ENCODE data around the gene MAIP1.

MAIP1 gene

DNA sequence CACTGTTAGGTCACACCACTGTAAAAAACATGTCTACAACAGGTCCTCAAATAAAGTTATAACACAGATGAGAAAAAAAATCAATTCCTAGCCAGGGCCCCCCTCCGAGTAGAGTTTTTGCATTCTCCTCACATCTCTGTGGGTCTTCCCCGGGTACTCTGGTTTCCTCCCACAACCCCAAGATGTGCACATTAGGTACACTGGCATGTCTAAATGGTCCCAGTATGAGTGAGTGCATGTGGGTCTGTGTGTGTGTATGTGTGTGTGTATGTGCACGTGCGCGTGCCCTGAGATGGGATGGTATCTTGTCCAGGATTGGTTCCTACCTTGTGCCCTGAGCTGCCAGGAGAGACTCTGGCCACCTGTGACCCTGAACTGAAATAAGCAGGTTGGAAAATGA, 5.0 kb upstream of the MAIP1 start:
- DNase-seq = no peak

DNA sequence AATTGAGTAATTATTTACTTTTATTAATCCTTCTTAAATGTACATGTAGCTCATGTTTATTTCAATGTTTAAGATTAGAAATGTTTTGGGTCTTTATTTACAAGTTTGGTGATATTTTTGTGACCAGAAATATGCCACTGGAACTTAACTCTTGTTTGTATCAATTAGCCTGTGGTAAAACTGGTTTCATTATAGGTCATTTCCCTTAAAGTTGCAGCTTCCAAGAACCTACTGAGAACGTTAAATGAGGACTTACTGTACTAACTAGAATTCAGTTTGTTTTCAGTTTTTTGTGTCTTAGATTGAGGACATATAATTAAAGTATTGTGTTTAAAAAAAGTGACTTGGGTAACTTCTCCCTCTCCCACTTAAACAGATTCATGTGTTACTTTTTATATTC, 4.4 kb upstream of the MAIP1 start:
- DNase-seq = no peak

DNA sequence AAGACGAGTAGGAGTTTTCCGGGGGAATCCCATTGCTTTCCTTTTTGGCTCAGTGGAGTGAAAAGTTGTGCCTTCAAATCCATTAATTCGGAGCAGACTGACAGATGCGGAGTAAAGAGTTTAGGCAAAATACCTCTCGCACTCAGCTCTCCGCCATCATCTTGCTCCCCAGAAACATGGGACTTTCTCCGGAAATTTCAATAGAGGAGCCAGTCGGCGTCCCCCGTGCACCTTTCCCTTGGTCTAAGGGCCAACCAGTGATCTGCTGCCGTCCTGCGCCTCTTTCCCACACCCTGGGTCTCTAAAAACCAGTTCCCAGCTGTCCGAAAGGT, 409 bp upstream of the MAIP1 start:
- DNase-seq = no peak

DNA sequence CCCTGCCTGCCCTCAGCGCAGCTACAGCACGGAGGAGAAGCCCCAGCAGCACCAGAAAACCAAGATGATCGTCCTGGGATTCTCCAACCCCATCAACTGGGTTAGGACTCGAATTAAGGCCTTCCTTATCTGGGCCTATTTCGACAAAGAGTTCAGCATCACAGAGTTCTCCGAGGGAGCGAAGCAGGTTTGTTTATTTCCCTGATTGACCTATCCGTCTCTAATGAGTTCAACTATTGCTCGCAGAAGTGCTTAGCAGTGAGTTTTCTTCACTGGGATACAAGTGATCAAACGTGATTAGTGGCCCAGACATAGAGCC, 639 bp downstream of the MAIP1 start:
- DNase-seq = no peak

DNA sequence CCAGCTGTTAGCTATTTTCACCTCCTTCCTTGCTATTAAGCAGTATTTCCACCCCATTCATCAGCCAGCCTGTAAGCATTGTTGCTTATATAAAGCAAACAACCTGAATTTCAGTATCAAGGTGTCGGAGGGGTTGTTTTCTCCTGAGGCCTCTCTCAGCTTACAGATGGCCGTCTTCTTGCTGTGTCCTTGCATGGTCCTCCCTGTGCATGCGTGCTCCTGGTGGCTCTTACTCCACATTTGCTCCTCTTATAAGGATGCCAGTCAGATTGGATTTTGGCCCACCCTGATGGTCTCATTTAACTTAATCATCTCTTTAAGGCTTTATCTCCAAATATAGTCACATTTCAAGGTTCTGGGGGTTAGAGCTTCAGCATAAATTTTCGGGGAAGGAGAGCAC, 2.6 kb downstream of the MAIP1 start:
- no peak for DNase-seq

DNA sequence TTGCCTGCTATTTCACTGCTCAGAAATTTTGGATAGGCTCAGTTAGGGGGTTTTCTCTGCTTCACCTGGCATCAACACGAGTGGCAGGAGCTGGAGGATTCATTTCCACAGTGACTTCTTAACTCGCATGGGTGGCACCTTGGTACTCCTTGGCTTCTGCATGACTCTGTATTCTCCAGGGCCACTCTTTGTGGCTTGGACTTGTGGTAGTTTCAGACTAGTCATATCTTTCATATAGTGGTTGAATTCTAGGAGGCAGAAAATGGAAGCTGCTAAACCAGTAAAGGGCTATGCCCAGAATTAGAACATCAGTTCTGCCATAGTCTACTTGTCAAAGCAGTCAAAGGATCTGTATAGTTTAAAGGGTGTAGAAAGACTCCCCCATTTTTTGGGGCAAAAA, 6.8 kb downstream of the MAIP1 start:
- DNase-seq = no peak

DNA sequence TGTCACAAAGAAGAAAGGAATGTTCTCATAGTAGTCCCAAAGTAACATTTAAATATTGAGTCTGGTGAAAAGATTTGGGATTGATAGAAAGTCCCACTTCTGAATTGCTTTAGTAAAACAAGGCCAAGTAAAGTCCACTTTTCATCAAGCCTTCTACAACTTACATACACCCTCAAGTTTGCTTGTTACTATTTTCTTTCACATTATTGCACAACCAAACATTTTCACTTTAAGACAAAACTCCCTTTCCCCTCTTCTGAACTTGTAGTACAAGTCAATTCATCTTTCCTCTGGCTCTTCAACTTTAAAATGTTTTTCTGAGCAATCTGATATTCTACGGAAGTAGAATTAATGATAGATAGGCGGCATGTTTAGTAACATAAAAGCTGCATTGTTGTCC, 11.0 kb downstream of the MAIP1 start:
- DNase-seq = no peak

DNA sequence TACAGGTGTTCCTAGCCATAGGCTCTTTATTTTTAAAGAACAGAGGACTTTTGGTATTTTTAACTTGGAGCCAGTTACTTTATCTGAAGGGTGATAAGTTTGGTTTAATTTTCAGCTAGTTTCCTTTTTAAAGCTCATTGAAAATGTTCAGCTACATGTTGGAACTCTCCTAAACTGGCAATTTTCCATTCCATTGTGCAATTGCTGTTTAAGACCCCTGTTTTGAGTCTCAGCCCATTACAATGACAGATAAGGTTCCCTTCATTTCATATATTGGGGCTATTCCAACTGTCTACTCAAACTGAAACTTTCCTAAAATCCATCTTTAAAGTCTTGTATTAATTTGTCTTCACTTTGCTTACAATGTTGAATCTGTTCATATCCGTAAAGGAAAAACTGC, 11.6 kb downstream of the MAIP1 start:
- DNase-seq = no peak

DNA sequence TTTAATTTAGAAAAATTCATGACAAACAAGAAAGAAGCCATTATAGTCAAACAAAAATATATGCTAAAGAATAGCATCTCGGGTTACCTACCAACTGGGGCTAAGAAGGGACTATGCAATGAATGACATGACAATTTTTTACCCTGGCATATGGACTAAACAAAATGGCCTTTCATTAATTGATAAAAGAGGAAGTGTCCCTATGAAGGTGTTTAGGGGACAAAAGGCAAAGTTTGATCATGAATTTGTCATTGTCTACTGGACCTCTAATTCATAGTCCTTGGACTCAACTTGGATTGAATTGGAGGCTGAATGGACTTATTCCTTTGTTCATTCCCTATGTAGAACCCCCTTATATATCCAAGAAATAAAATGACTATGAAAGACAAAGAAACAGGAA, 12.7 kb downstream of the MAIP1 start:
- DNase-seq = no peak

DNA sequence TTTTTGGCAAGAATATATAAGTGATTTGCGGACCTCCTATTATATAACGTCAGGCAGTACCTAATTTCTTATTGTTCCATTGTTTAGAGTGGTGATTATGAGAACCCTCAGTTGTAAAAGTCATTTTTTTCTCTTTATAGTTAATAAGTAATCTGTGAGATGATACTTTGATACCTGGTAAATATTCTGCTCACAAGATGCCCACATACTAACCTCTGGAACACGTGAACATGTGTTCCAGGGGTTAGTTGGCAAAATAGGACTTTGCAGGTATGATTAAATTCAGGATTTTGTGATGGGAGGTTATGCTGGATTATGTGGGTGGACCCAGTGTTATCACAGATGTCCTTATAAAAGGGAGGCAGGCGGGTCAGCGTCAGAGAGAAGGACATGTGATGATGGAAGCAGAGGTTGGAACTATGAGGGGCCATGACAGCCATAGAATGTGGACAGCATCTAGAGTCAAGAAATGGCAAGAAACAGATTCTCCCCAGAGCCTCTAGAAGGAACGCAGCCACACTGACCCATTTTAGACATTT, 16.8 kb downstream of the MAIP1 start:
- no peak for DNase-seq

DNA sequence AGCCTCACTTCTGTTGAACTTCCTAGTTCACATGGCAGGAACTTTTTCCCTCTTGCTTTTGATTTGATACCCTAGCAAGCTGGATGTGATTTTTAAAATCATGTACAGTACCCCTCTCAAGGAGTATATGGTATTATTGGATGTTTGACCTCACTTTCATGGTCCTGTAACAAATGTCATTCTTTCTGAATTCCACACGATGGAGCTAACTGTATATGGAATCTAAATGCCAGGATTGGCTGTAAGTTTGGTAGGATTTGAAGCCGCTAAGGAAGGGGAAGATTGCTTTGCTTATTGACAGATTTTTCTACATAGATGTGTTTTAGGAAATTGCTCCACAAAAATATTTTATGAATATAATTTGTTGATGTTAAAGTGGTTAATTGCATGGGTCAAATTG, 18.3 kb downstream of the MAIP1 start:
- peak in 1 of 2 donors; percentile 56 for DNase-seq

DNA sequence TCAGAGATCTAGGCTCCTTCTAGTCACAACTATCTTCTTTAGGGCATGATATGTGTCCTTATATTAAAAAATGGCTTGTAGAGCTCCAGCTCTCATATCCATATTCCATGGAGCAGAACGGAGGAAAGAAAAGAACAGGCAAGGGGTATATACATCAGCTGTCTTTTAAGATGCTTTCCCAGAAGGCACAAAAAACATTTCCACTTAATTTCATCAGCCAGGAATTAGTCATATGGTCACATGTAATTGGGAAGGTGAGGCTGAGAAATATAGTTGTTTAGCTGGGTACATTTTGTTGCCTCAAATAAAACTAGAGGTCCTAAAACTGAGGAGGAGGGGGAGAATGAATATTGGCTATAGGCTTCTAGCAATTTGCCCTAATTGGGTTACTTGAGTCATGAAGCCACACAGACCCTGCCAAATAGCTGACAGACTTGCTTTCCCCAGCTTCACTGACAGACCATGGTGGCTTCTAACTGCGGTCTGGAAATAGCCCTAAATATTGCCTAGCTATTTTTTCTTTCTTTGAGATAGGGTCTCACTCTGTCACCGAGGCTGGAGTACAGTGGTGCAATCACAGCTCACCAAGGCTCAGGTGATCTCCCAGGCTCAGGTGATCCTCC, 20.0 kb downstream of the MAIP1 start:
- DNase-seq = no peak

DNA sequence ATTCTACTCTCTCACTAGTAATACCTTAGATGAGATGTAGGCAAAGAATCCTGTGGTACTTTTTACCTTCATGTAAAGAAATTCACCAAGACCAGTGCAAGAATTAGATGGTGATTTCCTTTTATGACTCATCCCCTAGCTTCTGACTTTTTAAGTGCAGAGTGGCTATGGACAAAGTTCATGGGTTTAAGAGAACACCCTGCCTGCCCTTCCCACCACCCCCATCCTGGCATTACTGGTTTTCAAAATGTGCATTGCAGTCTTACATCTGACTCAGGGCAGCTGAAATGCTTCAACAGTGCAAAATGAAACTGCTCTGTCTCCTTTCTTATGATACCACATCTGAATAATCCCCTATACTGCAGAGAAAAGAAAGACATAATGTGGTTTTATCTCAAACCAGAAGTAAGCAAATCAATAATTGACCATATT, 22.6 kb downstream of the MAIP1 start:
- no peak for DNase-seq

DNA sequence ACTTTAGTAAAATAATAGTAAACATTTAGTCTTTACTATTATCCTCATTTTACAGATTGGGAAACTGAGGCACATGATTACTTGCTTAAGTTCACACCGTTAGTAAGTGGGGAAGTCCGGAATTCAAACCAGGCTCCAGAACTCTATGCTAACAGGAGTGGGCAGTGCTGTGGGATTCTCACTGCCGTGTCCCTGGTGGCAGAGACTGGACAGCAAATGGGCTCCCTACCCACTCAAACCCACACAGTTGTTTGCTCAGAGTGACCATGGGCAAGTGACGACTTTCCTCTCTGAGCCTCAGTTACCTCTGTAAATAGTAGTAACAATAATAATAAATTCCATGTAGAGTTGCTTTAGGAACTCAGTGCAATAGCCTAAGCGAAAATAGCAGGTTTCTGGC, 24.0 kb downstream of the MAIP1 start:
- DNase-seq = no peak

DNA sequence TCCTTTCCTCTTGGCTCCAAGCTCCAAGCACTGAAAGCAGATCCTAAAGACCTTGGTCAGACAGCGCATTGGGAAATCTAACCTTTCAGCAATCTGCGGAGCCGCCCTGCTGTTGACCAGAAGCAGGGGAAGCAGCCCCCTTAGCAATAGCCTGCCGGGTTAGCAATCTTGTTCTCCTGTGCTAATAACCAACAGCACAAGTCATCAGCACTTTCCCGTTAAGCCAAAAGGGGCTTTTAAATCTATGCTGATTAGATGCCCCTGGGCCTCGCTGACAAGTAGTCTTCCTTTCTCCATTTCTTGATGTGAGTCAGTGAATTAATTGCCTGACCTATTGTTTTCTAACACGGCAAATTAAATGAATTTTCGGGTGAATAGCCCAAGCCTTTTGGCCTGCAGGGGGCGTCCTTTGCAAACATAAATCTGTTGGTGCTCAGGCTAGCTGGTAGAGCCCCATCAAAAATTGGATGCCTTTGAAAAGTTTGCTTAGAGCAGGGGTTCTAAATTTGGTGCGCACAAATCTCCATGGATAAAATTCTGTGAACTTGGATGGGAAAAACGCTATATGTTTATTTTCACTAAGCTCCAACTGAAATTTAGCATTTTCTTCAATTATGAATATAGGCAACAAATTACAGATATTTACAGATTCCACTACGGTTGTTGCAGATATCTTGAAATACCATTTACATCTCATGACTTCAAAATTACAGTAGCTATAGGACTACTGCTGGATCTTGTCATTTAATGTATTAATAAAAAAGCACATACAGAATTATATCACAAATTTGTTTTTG, 24.6 kb downstream of the MAIP1 start:
- peak; percentile 82 to 85 for DNase-seq

DNA sequence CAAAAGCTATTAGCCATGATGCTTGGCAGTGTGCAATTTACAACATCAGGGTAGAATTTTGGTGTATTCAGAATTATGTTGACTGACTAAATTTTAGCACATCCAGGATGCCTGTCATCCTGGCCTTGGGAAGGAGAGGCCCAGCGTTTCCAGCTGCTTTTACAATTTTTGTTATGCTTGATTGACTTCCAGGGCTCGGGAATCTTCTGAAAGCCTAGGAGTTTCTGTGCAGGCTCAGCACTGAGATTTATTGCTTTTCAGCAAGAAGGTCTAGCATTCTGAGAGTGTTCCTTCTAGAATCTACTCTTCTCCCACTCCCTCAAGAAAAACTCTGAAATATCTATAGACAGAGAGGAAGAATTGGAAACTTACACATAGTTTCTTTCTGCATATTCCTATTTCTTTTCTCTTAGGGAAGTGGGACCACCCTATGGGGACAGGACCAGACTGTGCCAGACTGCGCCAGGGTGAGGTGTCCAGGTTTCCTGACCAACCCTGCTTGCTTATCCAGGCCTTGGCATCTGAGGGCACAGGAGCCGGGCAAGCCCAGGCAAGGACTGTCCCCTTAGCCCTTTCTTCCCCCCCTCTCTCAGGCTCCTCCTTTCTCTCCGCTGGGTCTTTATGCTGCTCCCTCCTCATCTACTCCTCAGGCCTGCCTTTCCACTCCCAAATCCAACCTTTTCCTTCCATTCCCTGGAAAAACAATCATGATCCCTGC, 26.9 kb downstream of the MAIP1 start:
- no peak for DNase-seq

DNA sequence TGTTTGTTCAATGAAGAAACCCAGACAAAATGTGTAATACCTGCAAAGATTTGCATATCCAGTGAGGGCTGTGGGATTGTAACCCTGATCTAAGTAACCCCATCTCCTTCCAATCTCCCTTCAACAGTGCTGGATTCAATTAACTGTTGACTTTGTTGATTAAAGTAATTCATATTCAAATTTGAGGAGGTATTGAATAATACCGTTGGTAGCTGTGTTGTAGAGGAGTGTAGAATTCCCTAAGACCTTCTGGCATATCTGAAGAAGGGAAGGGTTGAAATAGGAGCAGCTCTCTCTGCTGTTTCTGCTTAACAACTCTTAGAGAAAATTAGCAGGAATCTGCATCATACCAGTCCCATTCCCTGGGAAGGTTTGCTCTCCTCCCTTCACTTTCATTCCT, 28.2 kb downstream of the MAIP1 start:
- DNase-seq = no peak

DNA sequence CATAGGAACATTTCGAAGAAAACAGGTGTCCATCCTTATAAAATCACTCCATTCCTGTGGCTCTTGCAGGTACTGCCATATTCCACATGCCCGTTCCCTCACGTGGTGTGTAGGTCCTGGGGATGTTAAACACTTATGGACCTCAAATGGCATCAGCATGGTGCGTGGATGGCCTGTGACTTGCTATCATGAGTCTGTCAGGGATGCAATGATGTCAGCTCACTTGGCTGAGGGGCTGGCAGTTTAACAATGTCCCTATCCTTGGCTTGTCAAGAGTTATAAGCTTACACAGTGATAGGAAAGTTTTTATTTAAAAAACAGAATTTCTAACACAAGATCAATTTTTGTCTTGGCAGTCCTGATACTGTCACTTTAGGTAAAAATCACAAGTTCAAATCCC, 28.8 kb downstream of the MAIP1 start:
- DNase-seq = no peak

DNA sequence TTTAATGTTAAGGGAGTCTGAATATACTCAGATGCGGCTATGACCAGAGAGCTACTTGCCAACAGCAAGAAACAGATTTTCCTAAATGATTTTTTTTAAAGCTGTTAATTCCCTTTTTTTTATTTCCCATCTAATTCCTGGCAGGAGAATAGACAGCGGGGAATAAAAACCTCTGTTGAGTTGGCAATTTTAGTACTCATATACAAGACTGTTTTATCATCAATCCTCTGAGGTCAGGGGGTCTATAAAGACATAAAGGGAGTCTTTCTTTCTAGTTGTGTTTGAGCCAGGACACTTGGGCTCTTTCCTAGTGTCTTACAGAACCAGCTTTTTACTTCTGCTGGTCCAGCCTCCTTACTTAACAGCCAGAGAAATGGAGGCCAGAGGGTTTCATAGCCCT, 29.4 kb downstream of the MAIP1 start:
- no peak for DNase-seq

DNA sequence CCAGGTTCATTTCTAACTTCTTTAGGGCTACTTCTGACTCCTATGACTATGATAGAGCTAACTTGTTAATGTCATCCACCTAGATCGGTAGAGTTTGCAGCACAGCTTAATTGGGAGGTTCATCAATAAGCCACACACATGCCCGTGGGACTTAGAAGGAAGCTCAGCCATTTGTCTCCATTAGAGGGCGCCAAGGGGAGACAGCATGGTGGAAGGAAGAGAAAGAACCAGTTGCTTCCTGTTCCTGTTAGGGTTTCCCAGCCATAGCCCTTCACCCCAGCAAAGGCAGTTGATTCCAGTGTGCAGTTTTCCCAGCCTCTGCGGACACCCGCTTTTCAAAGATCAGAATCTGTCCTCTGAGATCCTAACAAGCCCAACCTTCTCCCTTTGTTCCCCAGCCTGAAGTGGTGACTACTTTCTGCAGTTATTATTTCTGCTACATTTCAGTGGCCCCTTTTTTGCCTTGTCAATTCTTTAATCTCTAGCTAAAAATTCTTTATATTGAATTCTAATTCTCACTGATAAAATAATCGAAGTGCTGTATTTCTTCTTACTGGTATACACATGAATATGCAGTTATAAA, 30.3 kb downstream of the MAIP1 start:
- peak; percentile 10 to 50 for DNase-seq

DNA sequence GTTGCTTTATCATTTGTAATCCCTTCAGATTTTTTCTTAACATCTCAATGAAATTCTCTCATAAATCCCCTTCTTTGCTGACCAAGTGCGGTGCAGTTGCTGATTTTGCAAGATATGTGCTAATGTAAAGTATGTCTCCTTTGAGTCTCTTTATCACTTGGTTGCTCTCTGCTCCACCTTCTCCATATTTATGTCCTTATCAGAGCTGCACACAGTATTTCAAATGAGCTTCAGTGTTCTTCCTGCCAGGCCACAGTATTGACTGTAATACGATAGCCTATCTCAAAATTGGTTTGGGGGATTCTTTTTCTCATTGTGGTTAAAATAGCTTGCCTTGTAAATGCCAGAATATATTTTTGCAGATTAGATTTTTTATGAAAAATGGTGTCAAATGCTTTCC, 32.2 kb downstream of the MAIP1 start:
- no peak for DNase-seq

DNA sequence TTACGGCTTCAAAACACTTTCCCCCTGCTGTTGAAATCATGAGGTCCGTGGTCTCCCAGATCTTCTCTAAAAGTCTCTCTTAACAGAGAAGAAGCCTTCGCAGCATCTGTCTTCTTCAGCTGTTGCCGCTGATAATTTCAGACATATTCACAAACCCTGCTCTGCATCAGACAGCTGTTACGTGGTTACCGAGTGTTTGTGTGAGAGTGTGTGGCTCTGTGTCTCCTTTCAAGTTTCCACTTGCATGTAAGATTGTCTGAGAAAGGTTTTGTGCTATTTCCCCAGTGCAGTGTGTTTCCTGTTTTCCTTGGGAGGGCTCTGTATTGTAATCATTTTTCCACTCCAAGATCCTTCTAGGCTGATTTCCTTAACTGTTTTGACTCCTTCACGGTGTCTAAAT, 32.8 kb downstream of the MAIP1 start:
- DNase-seq = no peak

DNA sequence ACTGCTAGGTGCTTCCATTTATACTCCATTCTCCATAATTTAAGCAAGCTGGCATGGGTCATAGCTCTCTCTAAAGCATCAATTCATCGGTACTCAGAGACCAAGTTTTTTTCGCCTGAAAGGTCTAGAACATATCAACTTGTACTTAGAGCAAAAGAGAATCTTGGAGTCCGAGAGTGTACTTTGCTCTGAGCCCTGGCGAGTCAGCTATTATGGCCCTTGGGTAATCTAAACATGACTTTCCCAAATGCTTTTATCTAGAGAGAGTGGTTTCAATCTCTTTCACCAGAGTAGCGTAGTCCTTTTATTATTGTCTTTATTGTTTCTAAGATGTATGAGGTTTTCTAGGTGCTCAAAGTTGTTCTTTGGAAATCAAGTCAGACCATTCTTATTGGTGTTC, 34.4 kb downstream of the MAIP1 start:
- DNase-seq = no peak

DNA sequence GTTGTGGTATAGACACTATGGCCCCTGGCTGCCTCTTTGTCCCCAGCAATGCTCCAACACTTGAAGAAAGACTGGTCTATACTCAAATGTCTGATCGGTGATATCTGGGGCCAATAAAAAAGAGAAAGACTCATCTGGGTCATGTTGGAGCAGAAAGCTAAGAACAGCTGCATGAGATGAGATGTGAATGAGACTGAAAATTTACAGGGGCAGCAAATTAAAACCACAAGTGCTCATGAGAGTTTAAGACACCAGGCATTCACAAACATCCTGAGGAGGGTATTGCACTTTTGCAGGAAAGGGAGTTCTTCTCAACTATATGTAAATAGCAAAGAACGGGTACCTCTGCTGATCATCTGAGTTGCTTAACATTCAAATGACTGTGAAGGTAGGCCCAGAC, 36.3 kb downstream of the MAIP1 start:
- no peak for DNase-seq
